ENCODE results near the gene OR5A2. TPM values are rescaled to one million over a fixed set of nuclear protein-coding genes. Genes with fewer than 3 reads are reported as not detected.
"Not testable (repeated sequence)": the region's sequence is repeated elsewhere in the genome, so short reads cannot be mapped to it uniquely, and the experiment has no call there.

Gene OR5A2
- total RNA-seq (not detected), polyA plus RNA-seq (ENCODE audit: insufficient read length in 2 of 2) (under 1 TPM in 1 of 2 donors, not detected in 1; 0.05 TPM)
- long read RNA-seq, donor 1: 0 reads
- long read RNA-seq, donor 2: 0 reads
- long read RNA-seq, donor 3: 0 reads
- long read RNA-seq, donor 4: 0 reads

GRCh38 chr11:59426361-59427067 is at the start of gene OR5A2:
Gene OR5A2, minus strand, starts transcription at chr11:59426413. Its CDS starts 3,460 bp downstream, at chr11:59422953.
- Histone ChIP-seq H3K36me3 (ENCODE audit: control insufficient read depth, insufficient read depth, low read length) (no peaks in the 10 kb centered on the region), H3K4me3 (ENCODE audit: low read depth, low read length) (no peak within 1 kb of the TSS), H3K27me3 (ENCODE audit: control insufficient read depth, insufficient read depth, low read length) (no peaks in the 10 kb centered on the region), H3K27ac (ENCODE audit: low read depth, low read length) (no peak within 1 kb of the TSS), H3K4me1 (ENCODE audit: control insufficient read depth, insufficient read depth, low read length) (no peaks in the 10 kb centered on the region), H3K9me3 (ENCODE audit: control insufficient read depth, insufficient read depth, low read length) (no peaks in the 10 kb centered on the region)
- peak in 2 of 6 donors; percentile 36 to 48 for DNase-seq (ENCODE audit: low read depth in 4 of 6, low spot score in 6 of 6)
- WGBS (ENCODE audit: insufficient coverage): 24% methylated on average over 2 of the region's 5 CpGs

GRCh38 chr11:59475176-59475575 is 49.0 kb upstream of the OR5A2 start:
- Histone ChIP-seq H3K4me1 (ENCODE audit: control insufficient read depth, insufficient read depth, low read length) (no peaks in the 10 kb centered on the region), H3K4me3 (ENCODE audit: low read depth, low read length) (no peak overlapping the region), H3K27me3 (ENCODE audit: control insufficient read depth, insufficient read depth, low read length) (no peaks in the 10 kb centered on the region), H3K36me3 (ENCODE audit: control insufficient read depth, insufficient read depth, low read length) (no peaks in the 10 kb centered on the region), H3K9me3 (ENCODE audit: control insufficient read depth, insufficient read depth, low read length) (no peaks in the 10 kb centered on the region), H3K27ac (ENCODE audit: low read depth, low read length) (no peak overlapping the region)
- WGBS (ENCODE audit: insufficient coverage): 77% methylated on average over 5 of the region's 9 CpGs
- no peak for DNase-seq (ENCODE audit: low read depth in 4 of 6, low spot score in 6 of 6)

DNA sequence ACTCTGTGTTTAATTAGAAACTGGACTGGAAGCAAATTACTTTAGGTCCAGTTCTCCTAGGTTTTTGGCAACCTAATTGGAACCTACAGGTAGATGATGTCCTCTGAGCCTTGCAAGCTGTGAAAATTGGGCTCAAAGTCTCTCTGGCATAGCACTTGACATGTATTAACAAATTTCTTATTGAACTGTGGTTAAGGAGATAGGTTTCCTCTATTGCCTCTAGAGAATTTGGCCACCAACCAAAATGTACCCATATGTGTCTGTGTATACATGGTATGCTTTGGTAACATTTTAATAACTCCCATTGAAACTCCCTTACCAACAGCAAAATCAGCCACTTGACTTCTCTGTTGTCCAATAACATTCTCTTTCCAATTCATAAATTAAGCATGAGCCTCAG is 46.8 kb upstream of the OR5A2 start, which contains the start of gene OR4D10:
Gene OR4D10, plus strand, starts transcription at position 301 of the 400 bp plus-strand sequence. CDS start 4,115 bp downstream, outside the sequence.
- H3K4me3 ChIP-seq (ENCODE audit: low read depth, low read length): no peak within 1 kb of the TSS
- H3K4me1 ChIP-seq (ENCODE audit: control insufficient read depth, insufficient read depth, low read length): no peaks in the 10 kb centered on the region
- H3K36me3 ChIP-seq (ENCODE audit: control insufficient read depth, insufficient read depth, low read length): no peaks in the 10 kb centered on the region
- no peak for DNase-seq (ENCODE audit: low read depth in 4 of 6, low spot score in 6 of 6)
- H3K27ac ChIP-seq (ENCODE audit: low read depth, low read length): no peak within 1 kb of the TSS
- H3K9me3 ChIP-seq (ENCODE audit: control insufficient read depth, insufficient read depth, low read length): no peaks in the 10 kb centered on the region
- no peaks in the 10 kb centered on the region for H3K27me3 ChIP-seq (ENCODE audit: control insufficient read depth, insufficient read depth, low read length)

GRCh38 chr11:59463190-59463641 is 37.0 kb upstream of the OR5A2 start:
- Histone ChIP-seq H3K9me3 (ENCODE audit: control insufficient read depth, insufficient read depth, low read length) (no peaks in the 10 kb centered on the region), H3K36me3 (ENCODE audit: control insufficient read depth, insufficient read depth, low read length) (no peaks in the 10 kb centered on the region), H3K27ac (ENCODE audit: low read depth, low read length) (peak overlapping the region; percentile 47), H3K27me3 (ENCODE audit: control insufficient read depth, insufficient read depth, low read length) (no peaks in the 10 kb centered on the region), H3K4me3 (ENCODE audit: low read depth, low read length) (no peak overlapping the region), H3K4me1 (ENCODE audit: control insufficient read depth, insufficient read depth, low read length) (no peaks in the 10 kb centered on the region)
- 40% methylated on average over 3 of the region's 5 CpGs for WGBS (ENCODE audit: insufficient coverage)
- DNase-seq (ENCODE audit: low read depth in 4 of 6, low spot score in 6 of 6): peak in 2 of 6 donors; percentile 17 to 52

GRCh38 chr11:59459916-59460315 is 33.7 kb upstream of the OR5A2 start:
- Histone ChIP-seq H3K27ac (ENCODE audit: low read depth, low read length) (no peak overlapping the region), H3K36me3 (ENCODE audit: control insufficient read depth, insufficient read depth, low read length) (no peaks in the 10 kb centered on the region), H3K27me3 (ENCODE audit: control insufficient read depth, insufficient read depth, low read length) (no peaks in the 10 kb centered on the region), H3K9me3 (ENCODE audit: control insufficient read depth, insufficient read depth, low read length) (no peaks in the 10 kb centered on the region), H3K4me3 (ENCODE audit: low read depth, low read length) (no peak overlapping the region), H3K4me1 (ENCODE audit: control insufficient read depth, insufficient read depth, low read length) (no peaks in the 10 kb centered on the region)
- DNase-seq (ENCODE audit: low read depth in 4 of 6, low spot score in 6 of 6): no peak
- WGBS (ENCODE audit: insufficient coverage): no CpG with 5 or more reads among the region's 3 CpGs

- H3K36me3 ChIP-seq (ENCODE audit: control insufficient read depth, insufficient read depth, low read length): no peaks in the 10 kb centered on the region
- H3K4me3 ChIP-seq (ENCODE audit: low read depth, low read length): no peak within 1 kb of the TSS
- WGBS (ENCODE audit: insufficient coverage): no CpG with 5 or more reads among the region's 2 CpGs
- no peak for DNase-seq (ENCODE audit: low read depth in 4 of 6, low spot score in 6 of 6)
- H3K9me3 ChIP-seq (ENCODE audit: control insufficient read depth, insufficient read depth, low read length): no peaks in the 10 kb centered on the region
- H3K4me1 ChIP-seq (ENCODE audit: control insufficient read depth, insufficient read depth, low read length): no peaks in the 10 kb centered on the region
- H3K27ac ChIP-seq (ENCODE audit: low read depth, low read length): no peak within 1 kb of the TSS
- H3K27me3 ChIP-seq (ENCODE audit: control insufficient read depth, insufficient read depth, low read length): no peaks in the 10 kb centered on the region
Observed at GRCh38 chr11:59456661-59457060, 30.4 kb upstream of the OR5A2 start, which contains the start of gene OR4D6. Gene OR4D6, plus strand, starts transcription at chr11:59456961. Its CDS starts 0 bp downstream, at chr11:59456961.

GRCh38 chr11:59448484-59448883 is 22.3 kb upstream of the OR5A2 start:
- Histone ChIP-seq H3K27ac (ENCODE audit: low read depth, low read length) (no peak overlapping the region), H3K4me1 (ENCODE audit: control insufficient read depth, insufficient read depth, low read length) (no peaks in the 10 kb centered on the region), H3K4me3 (ENCODE audit: low read depth, low read length) (no peak overlapping the region), H3K36me3 (ENCODE audit: control insufficient read depth, insufficient read depth, low read length) (no peaks in the 10 kb centered on the region), H3K9me3 (ENCODE audit: control insufficient read depth, insufficient read depth, low read length) (peaks cover 4% of the 10 kb centered on the region), H3K27me3 (ENCODE audit: control insufficient read depth, insufficient read depth, low read length) (no peaks in the 10 kb centered on the region)
- no peak for DNase-seq (ENCODE audit: low read depth in 4 of 6, low spot score in 6 of 6)
- WGBS (ENCODE audit: insufficient coverage): 100% methylated on average over 1 of the region's 2 CpGs

DNA sequence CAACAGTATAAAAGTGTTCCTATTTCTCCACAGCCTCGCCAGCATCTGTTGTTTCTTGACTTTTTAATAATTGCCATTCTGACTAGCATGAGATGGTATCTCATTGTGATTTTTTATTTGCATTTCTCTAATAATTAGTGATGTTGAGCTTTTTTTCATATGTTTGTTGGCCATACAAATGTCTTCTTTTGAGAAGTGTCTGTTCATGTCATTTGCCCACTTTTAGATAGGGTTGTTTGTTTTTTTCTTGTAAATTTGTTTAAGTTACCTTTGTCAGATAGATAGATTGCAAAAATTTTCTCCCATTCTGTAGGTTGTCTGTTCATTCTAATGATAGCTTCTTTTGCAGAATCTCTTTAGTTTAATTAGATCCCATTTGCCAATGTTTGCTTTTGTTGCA is 19.4 kb upstream of the OR5A2 start:
- H3K4me3 ChIP-seq (ENCODE audit: low read depth, low read length); H3K27ac ChIP-seq (ENCODE audit: low read depth, low read length); H3K27me3 ChIP-seq (ENCODE audit: control insufficient read depth, insufficient read depth, low read length); H3K9me3 ChIP-seq (ENCODE audit: control insufficient read depth, insufficient read depth, low read length); DNase-seq (ENCODE audit: low read depth in 4 of 6, low spot score in 6 of 6); H3K36me3 ChIP-seq (ENCODE audit: control insufficient read depth, insufficient read depth, low read length); H3K4me1 ChIP-seq (ENCODE audit: control insufficient read depth, insufficient read depth, low read length): not testable (repeated sequence)
- no CpG with 5 or more reads among the region's 1 CpG for WGBS (ENCODE audit: insufficient coverage)

GRCh38 chr11:59437770-59438169 is 11.6 kb upstream of the OR5A2 start:
- no peaks in the 10 kb centered on the region for H3K4me1 ChIP-seq (ENCODE audit: control insufficient read depth, insufficient read depth, low read length)
- 91% methylated on average over 3 of the region's 7 CpGs for WGBS (ENCODE audit: insufficient coverage)
- no peak overlapping the region for H3K27ac ChIP-seq (ENCODE audit: low read depth, low read length)
- H3K4me3 ChIP-seq (ENCODE audit: low read depth, low read length): no peak overlapping the region
- no peak for DNase-seq (ENCODE audit: low read depth in 4 of 6, low spot score in 6 of 6)
- H3K9me3 ChIP-seq (ENCODE audit: control insufficient read depth, insufficient read depth, low read length): no peaks in the 10 kb centered on the region
- H3K36me3 ChIP-seq (ENCODE audit: control insufficient read depth, insufficient read depth, low read length): no peaks in the 10 kb centered on the region
- H3K27me3 ChIP-seq (ENCODE audit: control insufficient read depth, insufficient read depth, low read length): no peaks in the 10 kb centered on the region

- no peaks in the 10 kb centered on the region for H3K9me3 ChIP-seq (ENCODE audit: control insufficient read depth, insufficient read depth, low read length)
- H3K27ac ChIP-seq (ENCODE audit: low read depth, low read length): no peak within 1 kb of the TSS
- H3K27me3 ChIP-seq (ENCODE audit: control insufficient read depth, insufficient read depth, low read length): no peaks in the 10 kb centered on the region
- WGBS (ENCODE audit: insufficient coverage): 71% methylated on average over 1 of the region's 3 CpGs
- no peak within 1 kb of the TSS for H3K4me3 ChIP-seq (ENCODE audit: low read depth, low read length)
- no peaks in the 10 kb centered on the region for H3K36me3 ChIP-seq (ENCODE audit: control insufficient read depth, insufficient read depth, low read length)
- DNase-seq (ENCODE audit: low read depth in 4 of 6, low spot score in 6 of 6): no peak
- no peaks in the 10 kb centered on the region for H3K4me1 ChIP-seq (ENCODE audit: control insufficient read depth, insufficient read depth, low read length)
Observed at GRCh38 chr11:59436169-59436568, 10.0 kb upstream of the OR5A2 start, which contains the start of gene OR5A1. Gene OR5A1, plus strand, starts transcription at chr11:59436469. Its CDS starts 6,700 bp downstream, at chr11:59443169.
